Measurements from ENCODE around the gene TMPRSS11F. TPM values are rescaled to one million over a fixed set of nuclear protein-coding genes. Genes with fewer than 3 reads are reported as not detected.

TMPRSS11F gene
- total RNA-seq, 1 experiment from 2014 or later = not detected

DNA sequence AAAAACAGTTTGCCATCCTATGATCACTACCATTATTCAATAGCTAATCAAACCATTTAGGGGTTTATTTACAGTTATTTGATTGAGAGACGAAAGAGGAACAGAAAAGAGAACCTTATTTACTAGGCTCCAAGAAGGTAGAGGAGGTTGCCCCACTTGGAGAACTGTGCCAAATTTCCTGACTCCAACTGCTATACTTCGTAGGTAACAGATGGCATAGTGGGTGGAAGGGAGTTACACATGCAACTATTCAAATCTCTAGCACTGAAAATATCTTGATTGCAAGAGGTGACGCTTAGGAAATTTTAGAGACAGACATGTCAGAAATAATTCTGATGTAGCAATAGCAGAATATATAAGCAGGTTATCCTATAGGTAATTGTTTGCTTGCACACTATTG is 38.0 kb upstream of the TMPRSS11F start:
- BruUV-seq (replicated peaks) = no TSS peak
- POLR2A ChIA-PET = no interaction called here
- in situ Hi-C loops (cut with HindIII; ENCODE audit: low pct_unique_long_range_greater_than_20kb, low sequenced_read_pairs) = no loop called here

DNA sequence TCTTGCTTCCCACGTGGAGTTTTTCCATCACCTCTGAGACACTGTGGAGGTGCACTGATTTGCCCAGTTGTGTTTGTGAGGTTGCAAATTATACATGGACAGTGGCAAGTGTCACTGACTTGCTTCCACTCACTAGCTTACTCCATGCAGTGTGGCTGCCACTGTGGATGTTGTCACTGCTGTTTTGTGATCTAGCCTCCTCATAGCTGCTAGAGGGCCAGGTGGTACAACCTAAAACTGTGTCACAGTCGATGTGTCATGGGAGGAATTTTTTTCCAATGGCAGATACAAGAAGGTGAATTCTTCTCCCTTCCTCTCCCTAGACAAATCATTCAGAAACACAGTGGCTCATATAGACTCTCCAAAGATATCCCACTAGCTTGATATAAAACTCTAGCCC is 37.5 kb upstream of the TMPRSS11F start:
- in situ Hi-C loops (cut with HindIII; ENCODE audit: low pct_unique_long_range_greater_than_20kb, low sequenced_read_pairs) (no loop called here), intact Hi-C loops (cut with micrococcal nuclease; ENCODE audit: unreplicated experiment) (no loop called here)
- Histone ChIP-seq H3K36me3 (ENCODE audit: control insufficient read depth, insufficient read depth, low read length) (no peaks in the 10 kb centered on the region), H3K4me1 (ENCODE audit: control insufficient read depth, insufficient read depth, low read length) (no peaks in the 10 kb centered on the region), H3K27ac (ENCODE audit: low read length) (no peak overlapping the region), H3K27me3 (ENCODE audit: control insufficient read depth, insufficient read depth, low read length) (no peaks in the 10 kb centered on the region), H3K4me3 (ENCODE audit: low read depth in 2 of 2, low read length in 2 of 2) (no peak overlapping the region), H3K9me3 (ENCODE audit: control insufficient read depth, insufficient read depth, low read depth, low read length) (no peaks in the 10 kb centered on the region)
- no peak for TF ChIP-seq TCF7L2 (IDR thresholded peaks at IDR 0.05; ENCODE audit: low read depth, low read length)
- BruUV-seq (replicated peaks) = no TSS peak
- ChIA-PET POLR2A (no interaction called here), CTCF (no interaction called here)
- DNase-seq (ENCODE audit: low read depth, low spot score) = no peak
- ATAC-seq = no peak

More for the DNA sequence above, 38.0 kb upstream of the TMPRSS11F start:
- no peak for DNase-seq (ENCODE audit: low read depth, low spot score)
- Histone ChIP-seq H3K27me3 (ENCODE audit: control insufficient read depth, insufficient read depth, low read length) (no peaks in the 10 kb centered on the region), H3K4me1 (ENCODE audit: control insufficient read depth, insufficient read depth, low read length) (no peaks in the 10 kb centered on the region), H3K9me3 (ENCODE audit: control insufficient read depth, insufficient read depth, low read depth, low read length) (no peaks in the 10 kb centered on the region), H3K36me3 (ENCODE audit: control insufficient read depth, insufficient read depth, low read length) (no peaks in the 10 kb centered on the region), H3K27ac (ENCODE audit: low read length) (no peak overlapping the region), H3K4me3 (ENCODE audit: low read depth in 2 of 2, low read length in 2 of 2) (no peak overlapping the region)
- TF ChIP-seq, protein P1, sequence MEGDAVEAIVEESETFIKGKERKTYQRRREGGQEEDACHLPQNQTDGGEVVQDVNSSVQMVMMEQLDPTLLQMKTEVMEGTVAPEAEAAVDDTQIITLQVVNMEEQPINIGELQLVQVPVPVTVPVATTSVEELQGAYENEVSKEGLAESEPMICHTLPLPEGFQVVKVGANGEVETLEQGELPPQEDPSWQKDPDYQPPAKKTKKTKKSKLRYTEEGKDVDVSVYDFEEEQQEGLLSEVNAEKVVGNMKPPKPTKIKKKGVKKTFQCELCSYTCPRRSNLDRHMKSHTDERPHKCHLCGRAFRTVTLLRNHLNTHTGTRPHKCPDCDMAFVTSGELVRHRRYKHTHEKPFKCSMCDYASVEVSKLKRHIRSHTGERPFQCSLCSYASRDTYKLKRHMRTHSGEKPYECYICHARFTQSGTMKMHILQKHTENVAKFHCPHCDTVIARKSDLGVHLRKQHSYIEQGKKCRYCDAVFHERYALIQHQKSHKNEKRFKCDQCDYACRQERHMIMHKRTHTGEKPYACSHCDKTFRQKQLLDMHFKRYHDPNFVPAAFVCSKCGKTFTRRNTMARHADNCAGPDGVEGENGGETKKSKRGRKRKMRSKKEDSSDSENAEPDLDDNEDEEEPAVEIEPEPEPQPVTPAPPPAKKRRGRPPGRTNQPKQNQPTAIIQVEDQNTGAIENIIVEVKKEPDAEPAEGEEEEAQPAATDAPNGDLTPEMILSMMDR (IDR thresholded peaks at IDR 0.05) = no peak
- TF ChIP-seq, protein P2, sequence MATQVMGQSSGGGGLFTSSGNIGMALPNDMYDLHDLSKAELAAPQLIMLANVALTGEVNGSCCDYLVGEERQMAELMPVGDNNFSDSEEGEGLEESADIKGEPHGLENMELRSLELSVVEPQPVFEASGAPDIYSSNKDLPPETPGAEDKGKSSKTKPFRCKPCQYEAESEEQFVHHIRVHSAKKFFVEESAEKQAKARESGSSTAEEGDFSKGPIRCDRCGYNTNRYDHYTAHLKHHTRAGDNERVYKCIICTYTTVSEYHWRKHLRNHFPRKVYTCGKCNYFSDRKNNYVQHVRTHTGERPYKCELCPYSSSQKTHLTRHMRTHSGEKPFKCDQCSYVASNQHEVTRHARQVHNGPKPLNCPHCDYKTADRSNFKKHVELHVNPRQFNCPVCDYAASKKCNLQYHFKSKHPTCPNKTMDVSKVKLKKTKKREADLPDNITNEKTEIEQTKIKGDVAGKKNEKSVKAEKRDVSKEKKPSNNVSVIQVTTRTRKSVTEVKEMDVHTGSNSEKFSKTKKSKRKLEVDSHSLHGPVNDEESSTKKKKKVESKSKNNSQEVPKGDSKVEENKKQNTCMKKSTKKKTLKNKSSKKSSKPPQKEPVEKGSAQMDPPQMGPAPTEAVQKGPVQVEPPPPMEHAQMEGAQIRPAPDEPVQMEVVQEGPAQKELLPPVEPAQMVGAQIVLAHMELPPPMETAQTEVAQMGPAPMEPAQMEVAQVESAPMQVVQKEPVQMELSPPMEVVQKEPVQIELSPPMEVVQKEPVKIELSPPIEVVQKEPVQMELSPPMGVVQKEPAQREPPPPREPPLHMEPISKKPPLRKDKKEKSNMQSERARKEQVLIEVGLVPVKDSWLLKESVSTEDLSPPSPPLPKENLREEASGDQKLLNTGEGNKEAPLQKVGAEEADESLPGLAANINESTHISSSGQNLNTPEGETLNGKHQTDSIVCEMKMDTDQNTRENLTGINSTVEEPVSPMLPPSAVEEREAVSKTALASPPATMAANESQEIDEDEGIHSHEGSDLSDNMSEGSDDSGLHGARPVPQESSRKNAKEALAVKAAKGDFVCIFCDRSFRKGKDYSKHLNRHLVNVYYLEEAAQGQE (IDR thresholded peaks at IDR 0.05; ENCODE audit: insufficient read depth in 1 of 2, low read depth in 2 of 2, low read length in 1 of 2) = no peak
- TF ChIP-seq POLR2AphosphoS5 (IDR thresholded peaks at IDR 0.05; ENCODE audit: low read depth, low read length) (no peak), TCF7L2 (IDR thresholded peaks at IDR 0.05; ENCODE audit: low read depth, low read length) (no peak), SIN3A (IDR thresholded peaks at IDR 0.05; ENCODE audit: borderline replicate concordance, insufficient read depth, low read depth, low read length) (no peak)
- CTCF ChIA-PET = no interaction called here
- intact Hi-C loops (cut with micrococcal nuclease; ENCODE audit: unreplicated experiment) = no loop called here
- ATAC-seq = no peak

DNA sequence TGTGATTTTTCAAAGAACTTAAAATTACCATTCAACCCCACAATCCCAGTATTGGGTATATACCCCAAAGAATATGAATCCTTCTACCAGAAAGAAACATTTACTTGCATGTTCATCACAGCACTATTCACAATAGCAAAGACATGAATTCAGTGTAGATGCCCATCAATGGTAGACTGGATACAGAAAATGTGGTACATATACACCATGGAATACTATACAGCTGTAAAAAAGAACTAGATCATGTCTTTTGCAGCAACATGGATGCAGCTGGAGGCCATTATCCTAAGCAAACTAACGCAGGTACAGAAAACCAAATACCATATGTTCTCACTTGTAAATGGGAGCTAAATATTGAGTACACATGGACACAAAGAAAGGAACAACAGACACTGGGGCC is 34.1 kb upstream of the TMPRSS11F start:
- no peaks in the 10 kb centered on the region for H3K27me3 ChIP-seq (ENCODE audit: control insufficient read depth, insufficient read depth, low read length)
- H3K36me3 ChIP-seq (ENCODE audit: control insufficient read depth, insufficient read depth, low read length) = no peaks in the 10 kb centered on the region
- TF ChIP-seq, protein P2 (IDR thresholded peaks at IDR 0.05; ENCODE audit: insufficient read depth in 1 of 2, low read depth in 2 of 2, low read length in 1 of 2) = no peak
- no peak for TF ChIP-seq POLR2AphosphoS5 (IDR thresholded peaks at IDR 0.05; ENCODE audit: low read depth, low read length)
- TF ChIP-seq SIN3A (IDR thresholded peaks at IDR 0.05; ENCODE audit: borderline replicate concordance, insufficient read depth, low read depth, low read length) = no peak
- TF ChIP-seq, protein P1 (IDR thresholded peaks at IDR 0.05) = no peak
- no peak overlapping the region for H3K4me3 ChIP-seq (ENCODE audit: low read depth in 2 of 2, low read length in 2 of 2)
- BruUV-seq (replicated peaks) = no TSS peak
- no peaks in the 10 kb centered on the region for H3K4me1 ChIP-seq (ENCODE audit: control insufficient read depth, insufficient read depth, low read length)
- intact Hi-C loops (cut with micrococcal nuclease; ENCODE audit: unreplicated experiment) = no loop called here
- no peak for DNase-seq (ENCODE audit: low read depth, low spot score)
- H3K27ac ChIP-seq (ENCODE audit: low read length) = no peak overlapping the region
- ChIA-PET CTCF (no interaction called here), POLR2A (no interaction called here)
- no peak for ATAC-seq
- in situ Hi-C loops (cut with HindIII; ENCODE audit: low pct_unique_long_range_greater_than_20kb, low sequenced_read_pairs) = no loop called here
- H3K9me3 ChIP-seq (ENCODE audit: control insufficient read depth, insufficient read depth, low read depth, low read length) = no peaks in the 10 kb centered on the region
